Measurements from ENCODE around the gene SLC26A11. TPM values are rescaled to one million over a fixed set of nuclear protein-coding genes. Genes with fewer than 3 reads are reported as not detected.

The SLC26A11 gene
- total and polyA plus RNA-seq, 7 donors = 2.3 to 14.5 (median 9.3) TPM

Other genes with a start within 250 kb of the SLC26A11 start
- gene TBC1D16, start 184.6 kb upstream of the SLC26A11 start, total RNA-seq = 10 to 100 TPM; 15.1 to 21.9 (median 16.2) TPM
- gene TBC1D16, start 184.6 kb upstream of the SLC26A11 start, polyA plus RNA-seq = 10 to 100 TPM in 1 of 3 donors, 1 to 10 TPM in 2; 3.6 to 17.2 (median 4.2) TPM
- gene CCDC40, start 183.8 kb upstream of the SLC26A11 start, total RNA-seq = 10 to 100 TPM in 1 of 4 donors, 1 to 10 TPM in 3; 5.3 to 25.8 (median 6.4) TPM
- 1 to 10 TPM in 1 of 3 donors, not detected in 2; 1.4 TPM for gene CCDC40, start 183.8 kb upstream of the SLC26A11 start, polyA plus RNA-seq
- 10 to 100 TPM; 38.5 to 74.2 (median 54.4) TPM for gene GAA, start 118.8 kb upstream of the SLC26A11 start, total RNA-seq
- gene GAA, start 118.8 kb upstream of the SLC26A11 start, polyA plus RNA-seq = 10 to 100 TPM; 13.8 to 35.7 (median 30.7) TPM
- 10 to 100 TPM; 26.6 to 45.1 (median 39.8) TPM for gene EIF4A3, start 73.3 kb upstream of the SLC26A11 start, total RNA-seq
- gene EIF4A3, start 73.3 kb upstream of the SLC26A11 start, polyA plus RNA-seq = 10 to 100 TPM; 60.7 to 97.1 (median 85.1) TPM
- not detected for gene CARD14, start 50.4 kb upstream of the SLC26A11 start, total RNA-seq
- gene CARD14, start 50.4 kb upstream of the SLC26A11 start, polyA plus RNA-seq = 1 to 10 TPM in 2 of 3 donors, under 1 TPM in 1; 0.23 to 1.8 (median 1.5) TPM
- gene SGSH, start 94 bp upstream of the SLC26A11 start, total RNA-seq = 10 to 100 TPM; 11.4 to 31.6 (median 12.9) TPM
- 10 to 100 TPM in 1 of 3 donors, 1 to 10 TPM in 2; 3.6 to 37.0 (median 6.7) TPM for gene SGSH, start 94 bp upstream of the SLC26A11 start, polyA plus RNA-seq
- gene RNF213, start 40.4 kb downstream of the SLC26A11 start, total RNA-seq = 100 to 1,000 TPM in 1 of 4 donors, 10 to 100 TPM in 3; 48.2 to 109 (median 52.7) TPM
- gene RNF213, start 40.4 kb downstream of the SLC26A11 start, polyA plus RNA-seq = 100 to 1,000 TPM in 1 of 3 donors, 10 to 100 TPM in 1, 1 to 10 TPM in 1; 7.8 to 138 (median 14.6) TPM
- gene ENDOV, start 194.7 kb downstream of the SLC26A11 start, total RNA-seq = 10 to 100 TPM in 3 of 4 donors, 1 to 10 TPM in 1; 9.5 to 23.5 (median 16.7) TPM
- gene ENDOV, start 194.7 kb downstream of the SLC26A11 start, polyA plus RNA-seq = 10 to 100 TPM; 14.1 to 18.6 (median 17.4) TPM